HG03521 (cell line): ENCODE results near the gene HAL.
A peak's percentile ranks its signal among the peaks of the same experiment; 100 is the strongest.
"Not testable (repeated sequence)": the region's sequence is repeated elsewhere in the genome, so short reads cannot be mapped to it uniquely, and the experiment has no call there.

Experiments
- ATAC-seq: cut with Tn5 transposase; IDR thresholded peaks from one replicate; pipeline ENCODE4 v1.9.1; 2021; ENCODE audit warnings: mild to moderate bottlenecking, moderate library complexity; ENCODE audit not compliant: unreplicated experiment

The HAL gene

GRCh38 chr12:95978351-95978750 is 17.8 kb downstream of the HAL start:
- ATAC-seq, result no peak

GRCh38 chr12:95977764-95978305 is 18.3 kb downstream of the HAL start:
- no peak for ATAC-seq

- ATAC-seq, result no peak
Measured at GRCh38 chr12:95976416-95976832, 19.7 kb downstream of the HAL start.

GRCh38 chr12:95975491-95975890 is 20.7 kb downstream of the HAL start:
- no peak for ATAC-seq

GRCh38 chr12:95974358-95974757 is 21.8 kb downstream of the HAL start:
- no peak for ATAC-seq

- no peak for ATAC-seq
Measured at GRCh38 chr12:95972832-95973456, 23.2 kb downstream of the HAL start.

GRCh38 chr12:95970905-95971304 is 25.2 kb downstream of the HAL start:
- ATAC-seq, result no peak

GRCh38 chr12:95969116-95969515 is 27.0 kb downstream of the HAL start:
- not testable (repeated sequence) for ATAC-seq

GRCh38 chr12:95967301-95967700 is 28.8 kb downstream of the HAL start:
- no peak for ATAC-seq

GRCh38 chr12:95966287-95966870 is 29.8 kb downstream of the HAL start:
- ATAC-seq, result no peak

- no peak for ATAC-seq
Measured at GRCh38 chr12:95963096-95963495, 33.0 kb downstream of the HAL start.

GRCh38 chr12:95962222-95962621 is 33.9 kb downstream of the HAL start:
- ATAC-seq, result no peak

GRCh38 chr12:95960241-95960640 is 35.9 kb downstream of the HAL start:
- no peak for ATAC-seq

GRCh38 chr12:95959107-95959506 is 37.0 kb downstream of the HAL start:
- ATAC-seq, result no peak

GRCh38 chr12:95956557-95957145 is 39.5 kb downstream of the HAL start:
- no peak for ATAC-seq

GRCh38 chr12:95955549-95956159 is 40.5 kb downstream of the HAL start:
- no peak for ATAC-seq

- ATAC-seq, result no peak
Measured at GRCh38 chr12:95953000-95953399, 43.1 kb downstream of the HAL start.

- no peak for ATAC-seq
Measured at GRCh38 chr12:95951515-95951914, 44.6 kb downstream of the HAL start.

- no peak for ATAC-seq
Measured at GRCh38 chr12:95949477-95950206, 46.5 kb downstream of the HAL start.

- ATAC-seq, result no peak
Measured at GRCh38 chr12:95944108-95944704, 51.9 kb downstream of the HAL start.

GRCh38 chr12:95943330-95943842 is 52.8 kb downstream of the HAL start, which contains the start of gene AMDHD1:
AMDHD1 (plus strand) TSS chr12:95943331; CDS start chr12:95943399, 68 bp downstream.
- ATAC-seq, result peak; percentile 56
